HG03039 (cell line): Measurements from ENCODE around the gene PID1.

Source experiments
- ATAC-seq: cut with Tn5 transposase; IDR thresholded peaks from one replicate; pipeline ENCODE4 v1.9.1; 2021; ENCODE audit warnings: mild to moderate bottlenecking, moderate library complexity; ENCODE audit not compliant: unreplicated experiment

Gene PID1

GRCh38 chr2:229037621-229038020, 233.5 kb downstream of the PID1 start:
- no peak for ATAC-seq

GRCh38 chr2:229033816-229034215, 237.3 kb downstream of the PID1 start:
- no peak for ATAC-seq

DNA sequence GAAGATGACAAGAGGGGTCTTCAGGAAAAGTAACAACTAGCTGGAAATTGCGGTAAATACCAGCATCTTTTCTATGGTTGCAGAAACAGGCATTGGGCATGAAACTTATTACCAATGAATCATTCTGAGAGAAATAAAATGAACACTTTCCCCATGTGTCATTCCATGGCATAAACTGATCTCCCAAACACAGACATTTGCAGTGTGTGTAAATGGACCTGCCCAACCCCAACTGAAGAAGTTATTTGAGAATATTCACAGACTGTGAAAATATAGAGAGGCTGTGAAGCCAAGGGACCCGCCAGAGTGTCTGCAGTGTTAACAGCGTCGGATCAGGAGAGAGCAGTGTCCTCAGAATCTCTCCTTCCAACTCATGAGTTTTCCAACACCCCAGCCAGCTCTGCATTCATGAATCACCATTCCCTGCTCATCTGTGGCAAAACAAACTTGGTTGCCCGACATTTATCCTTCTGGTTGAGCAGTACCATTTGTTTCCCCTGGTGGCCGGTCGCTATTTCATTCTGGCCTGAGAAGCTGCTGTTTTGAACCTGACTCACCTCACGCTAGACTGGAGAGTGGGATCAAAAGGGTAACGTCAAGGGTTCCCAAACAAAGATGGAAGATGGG, 238.4 kb downstream of the PID1 start:
- ATAC-seq: no peak

GRCh38 chr2:229027353-229028105, 243.6 kb downstream of the PID1 start:
- no peak for ATAC-seq

GRCh38 chr2:229025653-229026052, 245.4 kb downstream of the PID1 start:
- no peak for ATAC-seq

- ATAC-seq: no peak
Measured at GRCh38 chr2:229022652-229023051, 248.4 kb downstream of the PID1 start.

- ATAC-seq: no peak
Measured at GRCh38 chr2:229022071-229022470, 249.0 kb downstream of the PID1 start.

DNA sequence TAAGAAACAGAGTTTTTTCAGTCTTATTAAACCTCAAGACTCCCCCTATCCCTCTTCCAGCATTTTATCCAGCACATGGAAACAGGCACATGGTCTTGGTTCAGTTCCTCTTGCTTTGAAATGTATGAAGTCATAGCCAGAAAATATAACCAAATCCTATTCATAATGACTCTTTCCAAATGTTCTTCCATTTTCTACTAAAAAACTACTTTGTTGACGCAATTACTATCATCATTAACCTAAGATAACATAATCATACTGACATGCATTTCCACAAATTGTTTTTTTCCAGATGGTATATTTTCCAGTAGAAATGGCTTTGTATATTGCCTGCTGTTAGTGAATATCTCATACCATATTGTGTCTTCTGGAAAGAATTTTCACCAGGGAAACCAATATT, 261.3 kb downstream of the PID1 start:
- no peak for ATAC-seq

- ATAC-seq: no peak
Measured at GRCh38 chr2:229003256-229003655, 267.8 kb downstream of the PID1 start.

DNA sequence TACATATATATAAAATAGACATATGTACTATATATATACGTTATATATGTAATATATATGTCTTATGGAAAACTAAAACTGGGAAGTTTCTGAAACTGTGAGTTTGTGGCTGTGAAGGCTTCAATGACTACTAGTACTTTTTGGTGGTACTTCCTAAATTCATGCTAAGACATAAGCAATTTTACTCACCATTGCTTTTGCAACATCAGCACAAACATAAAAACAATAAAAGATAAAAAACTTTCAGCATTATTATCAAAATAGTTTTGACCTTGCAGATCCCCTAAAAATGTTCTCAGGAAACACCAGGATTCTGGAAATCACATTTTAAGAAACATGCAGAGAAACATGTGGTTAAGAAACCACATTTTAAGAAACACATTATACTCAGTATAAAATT, 269.9 kb downstream of the PID1 start:
- ATAC-seq: no peak

GRCh38 chr2:228999326-228999725, 271.8 kb downstream of the PID1 start:
- no peak for ATAC-seq

GRCh38 chr2:228988786-228989185, 282.3 kb downstream of the PID1 start:
- ATAC-seq: no peak

DNA sequence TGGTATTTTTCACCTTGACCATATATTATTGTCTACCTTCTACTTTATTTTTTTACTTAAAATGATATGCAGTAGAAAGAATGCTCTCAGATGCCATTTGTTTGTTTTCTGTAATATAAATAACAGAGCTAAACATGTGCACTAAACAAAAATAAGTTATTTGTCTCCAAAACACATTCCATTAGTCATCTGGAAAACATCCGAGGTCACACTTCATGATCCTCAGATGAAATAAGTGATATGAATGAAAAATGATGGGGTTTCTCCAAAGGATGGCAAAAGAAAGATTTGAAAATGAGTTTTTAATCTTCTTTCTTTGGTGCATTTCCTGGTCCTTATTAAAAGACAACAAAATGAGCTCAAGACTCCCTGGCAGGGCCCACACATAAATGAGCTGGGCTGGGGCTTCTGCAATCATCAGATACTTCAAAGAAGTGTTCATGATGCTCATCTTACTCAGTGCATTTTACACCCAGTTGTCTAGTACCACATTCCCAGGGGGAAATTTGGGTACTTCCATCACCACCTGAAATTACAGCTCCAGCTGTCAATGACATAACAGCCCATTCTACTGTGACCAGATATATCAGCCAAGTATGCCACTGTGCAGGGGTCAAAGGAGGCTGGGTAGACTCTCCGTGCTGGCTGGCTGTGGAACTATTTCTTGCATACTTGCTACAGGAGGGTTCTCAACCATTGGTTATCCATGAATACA, 283.5 kb downstream of the PID1 start:
- no peak for ATAC-seq

DNA sequence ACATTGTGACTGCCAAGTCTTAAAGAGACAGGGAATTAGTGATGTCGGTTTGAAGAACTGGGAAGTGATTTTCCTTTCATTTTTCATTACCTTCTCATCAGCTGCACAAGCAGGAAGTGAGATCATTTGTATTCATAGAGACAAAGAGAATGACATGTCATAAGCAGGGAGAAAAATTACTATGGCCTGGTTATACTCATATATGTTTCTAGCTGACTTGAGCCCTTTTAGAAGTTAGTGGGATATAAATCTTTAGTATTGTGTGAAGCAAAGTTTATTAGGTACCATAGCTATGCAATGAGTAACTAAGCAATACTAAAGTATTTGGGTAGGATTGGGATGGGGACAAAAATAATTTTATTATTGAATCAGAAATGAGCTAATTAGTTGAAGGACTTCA, 284.1 kb downstream of the PID1 start:
- no peak for ATAC-seq

DNA sequence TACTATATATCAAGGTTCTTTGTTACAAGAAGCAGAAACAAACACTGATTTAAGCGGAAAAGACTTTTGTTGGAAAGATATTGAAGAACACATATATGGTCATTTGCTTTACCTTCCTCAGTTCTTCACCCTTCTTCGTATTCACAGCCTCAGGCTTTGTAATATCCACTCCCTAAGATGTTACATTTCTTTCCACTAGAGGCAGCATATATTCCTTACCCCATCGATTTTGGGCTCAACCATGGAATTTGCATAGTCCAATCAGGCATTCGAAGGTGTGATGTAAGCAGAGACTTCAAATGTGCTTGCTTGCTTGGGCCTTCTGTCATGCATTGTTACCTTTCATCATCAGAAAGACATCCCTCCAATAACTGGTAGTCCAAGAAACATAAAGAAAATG, 287.4 kb downstream of the PID1 start:
- ATAC-seq: no peak

DNA sequence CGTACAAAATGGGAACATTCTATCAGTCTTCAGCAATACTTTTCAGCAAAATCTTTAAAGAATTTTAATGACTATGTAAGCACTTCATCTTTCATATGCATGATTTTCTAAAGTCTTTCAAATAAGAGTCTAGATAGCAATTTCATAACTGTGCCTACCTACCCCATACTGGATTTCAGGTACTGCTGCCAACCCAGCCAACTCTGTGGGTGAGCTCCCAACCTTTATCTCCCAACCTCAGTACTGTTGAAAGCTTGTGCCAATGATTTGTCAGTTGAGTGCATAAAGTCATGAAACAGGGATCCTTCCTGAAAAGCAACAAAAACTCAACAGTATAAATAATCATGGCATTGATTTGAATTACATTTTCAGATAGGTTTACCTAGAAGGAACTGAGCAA, 296.9 kb downstream of the PID1 start:
- ATAC-seq: no peak
